AG04449 (cell line): ENCODE measurements around the gene VPS13C.
A peak's percentile ranks its signal among the peaks of the same experiment; 100 is the strongest.

ENCODE experiments used
- CTCF ChIA-PET: fragments of 350-600 bp; formaldehyde crosslinking; extraction: SDS; loops from one replicate; lab custom pipeline; 2021; ENCODE audit warnings: antibody characterized with exemption; lab: Yijun Ruan, JAX
- POLR2A ChIA-PET: fragments of 400-600, 350-600 bp; formaldehyde crosslinking; extraction: SDS; loops from one replicate; lab custom pipeline; 2020; ENCODE audit warnings: antibody characterized with exemption, inconsistent platforms; lab: Yijun Ruan, JAX
- DNase-seq: peaks from one replicate; pipeline ENCODE4 v3.0.0-alpha.2; 2010; ENCODE audit warnings: low read depth, low spot score
- H3K4me3 ChIP-seq: 2 replicates; pipeline ENCODE4 v1.5.1; 2011; ENCODE audit warnings: low read depth, mild to moderate bottlenecking, control low read depth, low read length
- TF ChIP-seq, protein P1 (sequence below): IDR thresholded peaks from one replicate; pipeline ENCODE4 v1.5.1; 2011; ENCODE audit warnings: mild to moderate bottlenecking, moderate library complexity, low read length, control low read depth, inconsistent platforms; ENCODE audit not compliant: insufficient read depth; ENCODE audit errors: missing control alignments

The VPS13C gene

DNA sequence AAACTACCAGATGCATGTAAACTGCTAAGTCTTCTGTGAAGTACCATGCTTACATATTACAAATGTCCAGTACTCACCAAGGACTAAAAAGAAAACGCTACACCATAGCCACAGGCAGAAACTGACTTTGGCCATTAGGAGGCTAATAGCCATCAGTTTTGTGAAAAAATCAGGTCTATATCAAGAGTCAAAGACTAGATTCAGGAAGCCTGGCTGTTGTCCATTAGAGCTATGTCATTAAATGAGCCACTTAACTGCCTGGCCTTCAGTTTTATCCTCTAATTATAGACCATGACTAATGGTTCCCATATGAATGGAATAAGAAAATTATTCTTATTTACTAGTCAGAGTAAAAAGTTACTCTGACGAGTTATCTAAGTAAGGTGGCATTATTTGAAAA is 144.1 kb downstream of the VPS13C start:
- TF ChIP-seq, protein P1, sequence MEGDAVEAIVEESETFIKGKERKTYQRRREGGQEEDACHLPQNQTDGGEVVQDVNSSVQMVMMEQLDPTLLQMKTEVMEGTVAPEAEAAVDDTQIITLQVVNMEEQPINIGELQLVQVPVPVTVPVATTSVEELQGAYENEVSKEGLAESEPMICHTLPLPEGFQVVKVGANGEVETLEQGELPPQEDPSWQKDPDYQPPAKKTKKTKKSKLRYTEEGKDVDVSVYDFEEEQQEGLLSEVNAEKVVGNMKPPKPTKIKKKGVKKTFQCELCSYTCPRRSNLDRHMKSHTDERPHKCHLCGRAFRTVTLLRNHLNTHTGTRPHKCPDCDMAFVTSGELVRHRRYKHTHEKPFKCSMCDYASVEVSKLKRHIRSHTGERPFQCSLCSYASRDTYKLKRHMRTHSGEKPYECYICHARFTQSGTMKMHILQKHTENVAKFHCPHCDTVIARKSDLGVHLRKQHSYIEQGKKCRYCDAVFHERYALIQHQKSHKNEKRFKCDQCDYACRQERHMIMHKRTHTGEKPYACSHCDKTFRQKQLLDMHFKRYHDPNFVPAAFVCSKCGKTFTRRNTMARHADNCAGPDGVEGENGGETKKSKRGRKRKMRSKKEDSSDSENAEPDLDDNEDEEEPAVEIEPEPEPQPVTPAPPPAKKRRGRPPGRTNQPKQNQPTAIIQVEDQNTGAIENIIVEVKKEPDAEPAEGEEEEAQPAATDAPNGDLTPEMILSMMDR = no peak
- H3K4me3 ChIP-seq = no peak overlapping the region
- DNase-seq = peak; percentile 45
- ChIA-PET CTCF (no interaction called here), POLR2A (no interaction called here)

DNA sequence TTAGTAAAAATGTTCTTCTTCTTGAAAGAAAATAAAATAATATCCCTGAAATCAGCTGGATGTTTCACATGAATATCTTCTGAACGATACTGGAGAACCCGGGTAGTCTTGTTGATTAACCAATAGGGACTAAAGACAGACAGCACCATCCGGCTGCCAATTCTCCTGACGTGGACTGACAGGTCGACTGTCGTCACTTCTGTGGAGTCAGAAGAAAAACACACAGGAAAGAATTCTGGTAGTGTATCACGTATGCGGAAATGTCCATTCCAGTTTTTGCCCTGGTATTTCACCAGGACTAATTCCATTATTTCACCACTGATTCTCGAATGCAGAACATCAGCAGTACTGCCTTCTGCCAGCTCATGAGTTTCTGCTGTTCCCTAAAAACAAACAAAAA is 144.6 kb downstream of the VPS13C start:
- H3K4me3 ChIP-seq = no peak overlapping the region
- POLR2A ChIA-PET = no interaction called here

DNA sequence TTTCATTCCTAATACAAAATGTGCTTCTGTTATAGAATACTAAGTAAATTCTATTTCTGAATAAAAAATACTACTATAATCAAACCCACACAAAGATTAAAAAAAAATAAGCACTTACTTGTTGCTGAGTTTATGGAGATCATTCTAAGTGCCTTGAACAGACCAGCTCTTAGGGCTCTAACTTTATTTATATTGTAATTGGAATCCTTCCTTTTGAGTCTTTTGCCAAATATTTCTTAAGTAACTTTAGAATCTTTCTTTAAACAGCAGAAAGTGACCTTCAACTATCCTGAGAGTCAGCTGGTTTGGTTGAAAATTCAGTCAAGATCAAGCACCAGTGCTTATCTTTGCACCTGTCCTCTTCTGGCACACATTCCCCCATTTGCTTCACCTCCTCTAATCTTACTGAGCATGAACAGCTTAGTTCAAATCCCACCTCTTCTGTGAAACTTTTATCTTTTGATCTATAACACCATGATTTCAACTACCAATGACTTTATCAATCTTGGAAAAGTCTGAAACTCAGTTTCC is 149.3 kb downstream of the VPS13C start:
- POLR2A ChIA-PET = interaction anchor here (0.6 kb wide), 1 partner anchor 371 kb away, joined by 3 read pairs; no protein-coding TSS in a partner anchor

More for the DNA sequence above, 144.6 kb downstream of the VPS13C start:
- TF ChIP-seq, protein P1 = no peak
- CTCF ChIA-PET = no interaction called here
- DNase-seq = no peak

DNA sequence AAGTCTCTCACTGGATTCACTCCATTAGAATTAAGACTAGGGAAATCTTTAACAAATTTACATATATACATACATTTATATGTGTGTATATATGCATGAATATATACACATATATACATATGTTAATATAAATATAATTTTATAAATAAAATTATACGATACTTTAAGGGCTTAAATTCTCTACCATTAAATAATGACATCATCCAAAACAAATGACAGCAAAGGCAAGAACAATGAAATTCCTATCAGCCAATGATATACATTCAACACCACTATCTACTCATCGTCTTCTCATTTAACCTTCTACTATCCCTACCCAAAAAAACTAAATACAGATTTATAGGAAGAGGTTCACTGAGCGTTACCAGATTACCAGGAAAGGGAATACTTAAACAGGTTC is 152.0 kb downstream of the VPS13C start:
- CTCF ChIA-PET = no interaction called here
- no peak for DNase-seq
- H3K4me3 ChIP-seq = no peak overlapping the region
- POLR2A ChIA-PET = no interaction called here
- TF ChIP-seq, protein P1 = no peak

More for the DNA sequence above, 149.3 kb downstream of the VPS13C start:
- CTCF ChIA-PET = interaction anchor here (0.6 kb wide), 1 partner anchor 344 kb away, joined by 3 read pairs; no protein-coding TSS in a partner anchor
- TF ChIP-seq, protein P1 = no peak
- no peak for DNase-seq
- no peak overlapping the region for H3K4me3 ChIP-seq

DNA sequence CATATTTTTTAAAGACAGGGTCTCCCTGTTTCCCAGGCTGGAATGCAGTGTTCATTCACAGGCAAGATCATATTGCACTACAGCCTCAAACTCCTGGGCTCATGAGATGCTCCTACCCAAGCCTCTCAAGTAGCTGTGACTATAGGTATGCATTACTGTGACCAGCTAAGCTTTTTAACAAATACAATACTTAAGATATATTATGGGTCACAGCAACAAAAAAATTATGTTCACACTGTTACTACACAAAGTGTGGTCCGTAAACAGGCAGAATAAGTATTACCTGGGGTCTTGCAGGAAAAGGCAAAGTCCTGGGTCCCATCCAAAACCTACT is 152.5 kb downstream of the VPS13C start:
- ChIA-PET POLR2A (no interaction called here), CTCF (interaction anchor here (1.7 kb wide), 1 partner anchor 27 kb away, joined by 4 read pairs; no protein-coding TSS in a partner anchor)
- TF ChIP-seq, protein P1 = no peak
- no peak overlapping the region for H3K4me3 ChIP-seq
- DNase-seq = no peak

DNA sequence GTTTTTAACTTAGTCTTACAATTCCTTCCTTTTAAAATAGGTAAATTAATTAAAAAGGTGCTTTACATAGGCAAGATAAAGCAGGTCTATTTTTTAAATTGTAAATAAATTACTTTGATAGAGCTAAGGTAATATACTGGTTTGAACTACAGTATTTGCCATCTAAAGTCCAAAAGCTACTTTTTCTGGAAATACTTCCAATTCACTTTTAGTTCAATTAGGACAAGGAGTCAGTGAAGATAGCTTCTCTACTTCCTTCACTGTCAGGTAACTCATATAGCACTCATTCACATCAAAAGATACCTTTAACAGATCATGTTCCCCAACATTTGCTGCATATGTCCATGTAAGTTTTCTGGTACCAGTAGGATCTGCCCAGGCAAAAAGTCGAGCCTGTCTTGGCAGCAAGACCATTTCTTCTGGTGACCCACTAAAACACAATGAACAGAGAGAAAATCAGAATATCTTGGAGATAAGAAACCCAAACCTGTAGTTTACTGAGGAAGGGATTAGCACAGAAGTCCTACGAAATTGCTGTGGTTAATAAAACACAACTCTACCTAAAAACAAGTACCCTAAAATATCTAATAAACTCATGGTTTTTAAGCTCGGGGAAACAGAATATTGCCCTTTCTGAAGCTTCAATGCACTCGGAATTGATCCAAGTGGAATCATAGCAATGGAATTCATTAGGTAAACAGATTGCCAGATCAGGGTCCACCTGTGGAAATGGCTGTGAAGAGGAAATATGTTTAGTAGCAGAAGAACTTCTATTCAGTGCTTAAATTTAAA is 153.1 kb downstream of the VPS13C start:
- no peak for DNase-seq
- no peak overlapping the region for H3K4me3 ChIP-seq
- TF ChIP-seq, protein P1 = no peak
- POLR2A ChIA-PET = no interaction called here
- CTCF ChIA-PET = interaction anchor here (1.7 kb wide), 1 partner anchor 26 kb away, joined by 4 read pairs; no protein-coding TSS in a partner anchor
